22Rv1 (cell line): ENCODE measurements around the gene VRK1.

Source experiments
- ZFX ChIP-seq: fragments of 450-650 bp; IDR thresholded peaks from 2 replicates; pipeline ENCODE4 v1.6.1; 2017; ENCODE audit warnings: antibody characterized with exemption, borderline replicate concordance
- TF ChIP-seq, protein P1 (sequence below): fragments of 450-650 bp; IDR thresholded peaks from 2 replicates; pipeline ENCODE4 v1.5.1; 2017; ENCODE audit warnings: mild to moderate bottlenecking

DNA sequence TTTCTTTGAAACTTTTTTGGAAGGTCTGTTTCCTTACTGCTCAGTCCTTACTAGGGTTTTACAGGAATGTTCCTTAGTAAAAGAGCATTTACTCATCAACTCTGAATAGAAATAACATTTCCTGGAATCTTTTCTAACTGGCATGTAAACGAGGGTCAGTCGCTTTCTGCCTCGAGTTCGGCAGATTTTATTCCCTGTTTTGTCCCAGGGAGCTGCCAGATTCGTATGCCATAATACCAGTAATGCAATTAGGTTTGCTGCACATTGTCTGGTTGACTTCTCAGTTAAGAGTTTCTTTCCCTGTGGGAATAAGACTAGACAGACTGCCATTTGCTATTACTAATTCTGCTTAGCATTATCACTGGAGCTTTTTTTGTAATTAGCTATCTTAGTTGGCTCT is 91.9 kb downstream of the VRK1 start:
- TF ChIP-seq, protein P1, sequence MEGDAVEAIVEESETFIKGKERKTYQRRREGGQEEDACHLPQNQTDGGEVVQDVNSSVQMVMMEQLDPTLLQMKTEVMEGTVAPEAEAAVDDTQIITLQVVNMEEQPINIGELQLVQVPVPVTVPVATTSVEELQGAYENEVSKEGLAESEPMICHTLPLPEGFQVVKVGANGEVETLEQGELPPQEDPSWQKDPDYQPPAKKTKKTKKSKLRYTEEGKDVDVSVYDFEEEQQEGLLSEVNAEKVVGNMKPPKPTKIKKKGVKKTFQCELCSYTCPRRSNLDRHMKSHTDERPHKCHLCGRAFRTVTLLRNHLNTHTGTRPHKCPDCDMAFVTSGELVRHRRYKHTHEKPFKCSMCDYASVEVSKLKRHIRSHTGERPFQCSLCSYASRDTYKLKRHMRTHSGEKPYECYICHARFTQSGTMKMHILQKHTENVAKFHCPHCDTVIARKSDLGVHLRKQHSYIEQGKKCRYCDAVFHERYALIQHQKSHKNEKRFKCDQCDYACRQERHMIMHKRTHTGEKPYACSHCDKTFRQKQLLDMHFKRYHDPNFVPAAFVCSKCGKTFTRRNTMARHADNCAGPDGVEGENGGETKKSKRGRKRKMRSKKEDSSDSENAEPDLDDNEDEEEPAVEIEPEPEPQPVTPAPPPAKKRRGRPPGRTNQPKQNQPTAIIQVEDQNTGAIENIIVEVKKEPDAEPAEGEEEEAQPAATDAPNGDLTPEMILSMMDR: no peak
- TF ChIP-seq ZFX: no peak
